GM12878 (cell line): ENCODE data around the gene KIN. TPM values are rescaled to one million over a fixed set of nuclear protein-coding genes. Genes with fewer than 3 reads are reported as not detected.

Experiments used
- ATAC-seq: fragments of 200-7000 bp; cut with Tn5 transposase; 3 replicates; pipeline ENCODE4 v1.9.1; 2020; ENCODE audit warnings: mild to moderate bottlenecking, moderate library complexity
- BruUV-seq: library from RNA; stranded (reverse); fragments of 400-500 nt; replicated peaks from 2 replicates; lab custom pipeline; 2021; lab: Mats Ljungman, UMichigan
- CTCF ChIA-PET: fragments of 300-600 bp; sonication (Branson Sonifier 250); formaldehyde crosslinking; extraction: SDS; loops from one replicate; lab custom pipeline; 2021; ENCODE audit warnings: inconsistent platforms; lab: Yijun Ruan, JAX
- POLR2A ChIA-PET: fragments of 350-600 bp; formaldehyde crosslinking; extraction: SDS; loops from one replicate; lab custom pipeline; 2021; ENCODE audit warnings: inconsistent platforms; lab: Charles Lee
- RAD21 ChIA-PET: fragments of 300-600 bp; sonication (Branson Sonifier 250); formaldehyde crosslinking; loops from one replicate; lab custom pipeline; 2023; ENCODE audit warnings: antibody characterized with exemption; ENCODE audit not compliant: unreplicated experiment; lab: Charles Lee
- SMC1A ChIA-PET: fragments of 300-600 bp; sonication (Branson Sonifier 250); formaldehyde crosslinking; loops from one replicate; lab custom pipeline; 2023; ENCODE audit not compliant: unreplicated experiment, uncharacterized antibody; lab: Charles Lee
- DNase-seq: peaks from one replicate; pipeline ENCODE4 v3.0.0-alpha.2; 2011; ENCODE audit warnings: low read depth, low spot score
- FAIRE-seq: peaks from 3 replicates; lab custom pipeline; 2011; peaks lifted over from hg19 to GRCh38; lab: Jason Lieb, UNC
- H2AFZ ChIP-seq: 2 replicates; pipeline ENCODE4 v1.6.0; 2011; ENCODE audit warnings: low read depth, low read length, control low read depth; ENCODE audit not compliant: control insufficient read depth
- H3K27ac ChIP-seq: 2 replicates; pipeline ENCODE4 v1.5.1; 2011; ENCODE audit warnings: control low read depth; ENCODE audit not compliant: control insufficient read depth, insufficient read depth
- H3K27me3 ChIP-seq, 2 experiments: replicated peaks in 1 of 2; 2 replicates each; pipeline versions ENCODE4 v1.6.0 to v1.6.1; 2011; ENCODE audit warnings: low read length in 1 of 2; ENCODE audit not compliant: control insufficient read depth in 2 of 2, insufficient read depth in 2 of 2
- H3K36me3 ChIP-seq, 2 experiments: 2 replicates each; pipeline ENCODE4 v1.5.1; 2011; ENCODE audit warnings: low read length in 1 of 2; ENCODE audit not compliant: control insufficient read depth in 2 of 2, insufficient read depth in 2 of 2
- H3K4me1 ChIP-seq: 2 replicates; pipeline ENCODE4 v1.6.1; 2011; ENCODE audit warnings: mild to moderate bottlenecking, low read length, moderate library complexity, mixed read lengths; ENCODE audit not compliant: control insufficient read depth, insufficient read depth
- H3K4me2 ChIP-seq: 2 replicates; pipeline ENCODE4 v1.6.0; 2011; ENCODE audit warnings: control low read depth; ENCODE audit not compliant: control insufficient read depth, insufficient read depth
- H3K4me3 ChIP-seq: fragments of 200-600 bp; sonication (generic); 2 replicates; pipeline ENCODE4 v1.5.1; 2016
- H3K79me2 ChIP-seq: 2 replicates; pipeline ENCODE4 v1.6.0; 2011; ENCODE audit warnings: low read length; ENCODE audit not compliant: control insufficient read depth, insufficient read depth
- H3K9ac ChIP-seq: 2 replicates; pipeline ENCODE4 v1.8.0; 2011; ENCODE audit warnings: low read length, control low read depth, mixed read lengths; ENCODE audit not compliant: control insufficient read depth, insufficient read depth
- H3K9me3 ChIP-seq: replicated peaks from 3 replicates; pipeline ENCODE4 v1.5.1; 2011; ENCODE audit warnings: mild to moderate bottlenecking, low read length; ENCODE audit not compliant: control insufficient read depth, insufficient read depth
- H4K20me1 ChIP-seq: 2 replicates; pipeline ENCODE4 v1.6.0; 2011; ENCODE audit not compliant: control insufficient read depth, insufficient read depth
- BACH1 ChIP-seq: fragments of 450-650 bp; IDR thresholded peaks from 2 replicates; pipeline ENCODE4 v1.6.1; 2017; ENCODE audit warnings: mild to moderate bottlenecking, borderline replicate concordance
- CHD4 ChIP-seq: fragments of 200-600 bp; sonication (generic); IDR thresholded peaks from 2 replicates; pipeline ENCODE4 v1.6.1; 2016; ENCODE audit warnings: mild to moderate bottlenecking
- CREM ChIP-seq: IDR thresholded peaks from 2 replicates; pipeline ENCODE4 v1.6.1; 2014; ENCODE audit warnings: antibody characterized with exemption, low read depth
- EGR1 ChIP-seq, 2 experiments: IDR thresholded peaks; 1 replicate in 1 of 2; 2 replicates in 1 of 2; pipeline ENCODE4 v1.6.1; 2011 to 2012; ENCODE audit warnings: low read depth in 2 of 2, low read length in 2 of 2, borderline replicate concordance in 1 of 2, mild to moderate bottlenecking in 1 of 2, moderate library complexity in 1 of 2
- FOXK2 ChIP-seq: fragments of 450-650 bp; IDR thresholded peaks from 2 replicates; pipeline ENCODE4 v1.6.1; 2017; ENCODE audit warnings: mild to moderate bottlenecking, moderate library complexity
- HCFC1 ChIP-seq: fragments of 150-350 bp; IDR thresholded peaks from 2 replicates; pipeline ENCODE4 v1.6.1; 2014; ENCODE audit warnings: low read length
- IKZF2 ChIP-seq, 2 experiments: fragments of 450-650 bp; IDR thresholded peaks; 2 replicates each; pipeline ENCODE4 v1.6.1; 2017; ENCODE audit warnings: mild to moderate bottlenecking in 2 of 2, moderate library complexity in 2 of 2
- IRF4 ChIP-seq: IDR thresholded peaks from 2 replicates; pipeline ENCODE4 v1.6.1; 2011; ENCODE audit warnings: low read depth, low read length
- MXI1 ChIP-seq: fragments of 150-350 bp; IDR thresholded peaks from 2 replicates; pipeline ENCODE4 v1.6.1; 2011; ENCODE audit warnings: low read depth, mild to moderate bottlenecking, inconsistent platforms, low read length, improper control_type of control experiment
- MYB ChIP-seq: fragments of 150-350 bp; IDR thresholded peaks from 2 replicates; pipeline ENCODE4 v1.6.1; 2014; ENCODE audit warnings: mild to moderate bottlenecking, low read depth, low read length, borderline replicate concordance
- PKNOX1 ChIP-seq: fragments of 450-650 bp; IDR thresholded peaks from 2 replicates; pipeline ENCODE4 v1.6.1; 2016; ENCODE audit warnings: mild to moderate bottlenecking
- RAD51 ChIP-seq: fragments of 450-650 bp; IDR thresholded peaks from 2 replicates; pipeline ENCODE4 v1.6.1; 2016; ENCODE audit warnings: moderate library complexity, mild to moderate bottlenecking, inconsistent platforms
- SIN3A ChIP-seq: IDR thresholded peaks from 2 replicates; pipeline ENCODE4 v1.6.1; 2012; ENCODE audit warnings: low read depth, low read length, improper control_type of control experiment
- SMARCA5 ChIP-seq: fragments of 450-650 bp; IDR thresholded peaks from 2 replicates; pipeline ENCODE4 v1.6.1; 2017; ENCODE audit warnings: mild to moderate bottlenecking
- TCF12 ChIP-seq: IDR thresholded peaks from 2 replicates; pipeline ENCODE4 v1.6.1; 2011; ENCODE audit warnings: low read depth, mild to moderate bottlenecking, low read length
- YBX1 ChIP-seq: fragments of 450-650 bp; IDR thresholded peaks from 2 replicates; pipeline ENCODE4 v1.6.1; 2016; ENCODE audit warnings: antibody characterized with exemption
- ZBTB33 ChIP-seq: fragments of 450-650 bp; IDR thresholded peaks from 2 replicates; pipeline ENCODE4 v1.6.1; 2017; ENCODE audit warnings: mild to moderate bottlenecking
- WGBS: methylation state at CpG from one replicate; pipeline ENCODE4 v1.1.6; 2016; ENCODE audit warnings: low lambda C conversion rate; ENCODE audit not compliant: insufficient replicate concordance, insufficient coverage; ENCODE audit errors: missing lambda C conversion rate; 5-methylcytosine and 5-hydroxymethylcytosine counted together
- in situ Hi-C: fragments of 300-500 bp; cut with MboI; formaldehyde crosslinking; loops from 9 replicates; pipeline ENCODE4 v1.14.3; 2018; ENCODE audit warnings: mixed read lengths
- intact Hi-C: fragments of 100-400 bp; cut with micrococcal nuclease; formaldehyde crosslinking; loops from one replicate; pipeline ENCODE4 v1.14.2; 2022; ENCODE audit not compliant: unreplicated experiment
- polyA plus RNA-seq, 11 experiments: library from polyadenylated mRNA; depleted of rRNA in 4 of 11; unstranded in 6 of 11; stranded (reverse) in 5 of 11; fragments of >200 nt; fragmentation: Nextera tagmentation in 4 of 11; fragmentation: Illumina TruSeq in 1 of 11; extraction: Ambion mirVana in 4 of 11; extraction: Trizol in 1 of 11; gene quantifications; 1 replicate in 1 of 11; 2 replicates in 10 of 11; pipeline versions ENCODE4 v1.2.1 to v1.2.3, GENCODE V29; 2011 to 2016; ENCODE audit warnings: inconsistent platforms in 2 of 11, missing spikeins in 2 of 11, low read depth in 1 of 11
- total RNA-seq, 4 experiments: library from RNA; depleted of rRNA in 3 of 4; stranded (reverse); fragments of >200 nt in 3 of 4; fragmentation: Illumina TruSeq in 1 of 4; extraction: Trizol in 1 of 4; gene quantifications; 2 replicates each; pipeline versions ENCODE4 v1.2.1 to v1.2.3, GENCODE V29; 2013 to 2021

The KIN gene
- total and polyA plus RNA-seq, 10 of the 15 experiments (the other 5 are each of a cell fraction or from before 2014, with no cell fraction given), result 6.8 to 33.2 (median 11.3) TPM

- Histone ChIP-seq H3K9ac (no peak overlapping the region), H3K79me2 (no peaks in the 10 kb centered on the region), H3K4me3 (no peak overlapping the region)
- POLR2A ChIA-PET, result no interaction called here
- WGBS, result 97% methylated on average over 3 of the region's 3 CpGs
- TF ChIP-seq CHD4, result no peak
- no peak for TF ChIP-seq IRF4
- TF ChIP-seq HCFC1, result no peak
- TF ChIP-seq EGR1 (IDR thresholded peaks at IDR 0.05; ENCODE audit: borderline replicate concordance in 1 of 2, low read depth in 2 of 2, low read length in 2 of 2), result no peak
- TF ChIP-seq MYB, result no peak
- no peak for TF ChIP-seq BACH1
- no peak for TF ChIP-seq ZBTB33
- no peak for TF ChIP-seq FOXK2
- TF ChIP-seq RAD51, result no peak
- no peak for TF ChIP-seq YBX1
- no peak for TF ChIP-seq SMARCA5
- no peak for TF ChIP-seq CREM
- TF ChIP-seq SIN3A, result no peak
- TF ChIP-seq TCF12, result no peak
- no peak for TF ChIP-seq PKNOX1
- no peak for TF ChIP-seq MXI1
- TF ChIP-seq IKZF2 (IDR thresholded peaks at IDR 0.05), result no peak
- TF ChIP-seq, all 136 proteins: peak for 0
- Histone ChIP-seq H3K27ac (no peak overlapping the region), H3K27me3 (no peaks in the 10 kb centered on the region), H3K9me3 (no peaks in the 10 kb centered on the region), H3K4me2 (no peak overlapping the region), H3K4me1 (no peaks in the 10 kb centered on the region), H4K20me1 (no peaks in the 10 kb centered on the region), H2AFZ (no peak overlapping the region), H3K36me3 (peaks cover 0 to 20% of the 10 kb centered on the region in 2 experiments; a peak in 3 of 4 replicates)
- intact Hi-C loops, result loop anchor here (10.0 kb wide), 1 partner anchor 1439 kb away; no protein-coding TSS in a partner anchor
- DNase-seq (no peak), ATAC-seq (no peak), FAIRE-seq (no peak)
- in situ Hi-C loops, result no loop called here
- ChIA-PET CTCF (interaction anchor here (1.4 to 1.5 kb wide), 2 partner anchors 9 to 10 kb away, joined by 4 to 5 read pairs; no protein-coding TSS in a partner anchor), SMC1A (interaction anchor here (0.7 to 0.9 kb wide), 2 partner anchors 23 to 241 kb away, joined by 3 to 4 read pairs; no protein-coding TSS in a partner anchor), RAD21 (no interaction called here)
- BruUV-seq, result no TSS peak
Measured at GRCh38 chr10:7766241-7766640, 21.6 kb downstream of the KIN start.
